Peyer's patch (tissue), 4 donors: Measurements from ENCODE around the gene ORAI2. TPM values are rescaled to one million over a fixed set of nuclear protein-coding genes. Genes with fewer than 3 reads are reported as not detected.

ENCODE experiments used
- DNase-seq, 3 donors: peaks; one replicate each; pipeline ENCODE4 v3.0.0-alpha.2; 2017 to 2019
- H3K27ac ChIP-seq, 4 donors: fragments of 200-600 bp; sonication (generic); one replicate each; pipeline ENCODE4 v1.5.1; 2016 to 2019
- H3K27me3 ChIP-seq, 2 donors: fragments of 200-600 bp; sonication (generic); one replicate each; pipeline ENCODE4 v1.5.1; 2019
- H3K36me3 ChIP-seq, 3 donors: fragments of 200-600 bp; sonication (generic); one replicate each; pipeline ENCODE4 v1.5.1; 2016 to 2019
- H3K4me1 ChIP-seq, 4 donors: fragments of 200-600 bp; sonication (generic); one replicate each; pipeline ENCODE4 v1.5.1; 2016 to 2019
- H3K4me3 ChIP-seq, 4 donors: fragments of 200-600 bp; sonication (generic); 1 replicate in 3 of 4; 2 replicates in 1 of 4; pipeline ENCODE4 v1.5.1; 2016 to 2019; ENCODE audit warnings: mild to moderate bottlenecking in 1 of 4
- H3K9me3 ChIP-seq, 4 donors: fragments of 200-600 bp; sonication (generic); one replicate each; pipeline ENCODE4 v1.5.1; 2016 to 2019; ENCODE audit warnings: mild to moderate bottlenecking in 1 of 4
- CTCF ChIP-seq, 6 experiments: fragments of 450-650 bp in 4 of 6; fragments of 200-600 bp in 2 of 6; sonication (generic) in 1 of 6; IDR thresholded peaks; one replicate each; pipeline ENCODE4 v1.5.1; 2017 to 2019; ENCODE audit warnings: antibody characterized with exemption in 6 of 6, mild to moderate bottlenecking in 3 of 6, moderate library complexity in 1 of 6
- POLR2A ChIP-seq, 2 donors: fragments of 450-650 bp; IDR thresholded peaks; one replicate each; pipeline ENCODE4 v1.5.1; 2017; ENCODE audit warnings: antibody characterized with exemption in 2 of 2, mild to moderate bottlenecking in 2 of 2, moderate library complexity in 2 of 2
- total RNA-seq, 4 donors: library from RNA; depleted of rRNA; stranded (reverse); fragments of >200 nt; gene quantifications; one replicate each; pipeline ENCODE4 v1.1.0, GENCODE V29; 2016

ORAI2 gene
- total RNA-seq, 4 donors from 2014 or later = 2.1 to 39.6 (median 4.2) TPM

DNA sequence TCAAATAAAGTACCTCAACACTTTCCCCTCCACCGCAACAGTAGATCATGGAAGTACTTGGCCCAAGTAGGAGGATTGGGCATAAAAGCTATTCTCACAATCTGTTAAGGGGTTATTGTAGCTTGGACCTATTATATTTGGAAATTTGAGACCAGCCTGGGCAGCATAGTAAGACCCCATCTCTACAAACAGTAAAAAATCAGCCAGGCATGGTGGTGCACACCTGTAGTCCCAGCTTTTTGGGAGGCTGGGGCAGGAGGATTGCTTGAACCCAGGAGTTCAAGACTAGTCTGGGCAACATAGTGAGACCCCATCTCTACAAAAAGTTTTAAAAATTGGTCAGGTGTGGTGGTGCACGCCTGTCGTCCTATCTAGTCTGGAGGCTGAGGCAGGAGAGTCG is 24.0 kb upstream of the ORAI2 start:
- Histone ChIP-seq H3K36me3 (peaks cover 0 to 79% (median 0%) of the 10 kb centered on the region in 3 donors), H3K4me1 (no peaks in the 10 kb centered on the region), H3K27ac (no peak overlapping the region), H3K4me3 (no peak overlapping the region), H3K9me3 (no peaks in the 10 kb centered on the region), H3K27me3 (no peaks in the 10 kb centered on the region)
- peak in 1 of 3 donors; percentile 13 for DNase-seq
- no peak for TF ChIP-seq CTCF (IDR thresholded peaks at IDR 0.05)
- TF ChIP-seq POLR2A (IDR thresholded peaks at IDR 0.05) = no peak

DNA sequence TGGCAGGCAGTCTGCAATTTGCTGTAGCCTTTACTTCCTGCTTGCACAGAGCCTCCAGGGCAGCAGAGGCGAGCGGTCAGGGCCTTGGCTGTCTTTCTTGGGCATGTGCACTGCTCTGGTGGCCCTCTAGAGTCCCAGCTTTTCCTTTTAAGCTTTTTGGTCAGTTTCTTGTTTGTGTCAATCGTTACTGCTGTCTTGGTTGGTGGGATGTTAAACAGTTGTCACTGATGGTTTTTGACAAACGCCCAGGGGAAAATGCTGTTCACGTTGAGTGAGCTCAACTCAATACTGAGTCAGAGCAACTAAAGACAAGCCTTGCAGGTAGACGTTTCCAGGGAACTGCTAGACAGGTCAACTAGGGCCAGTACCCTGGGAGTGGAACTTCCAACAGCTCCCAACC is 23.3 kb upstream of the ORAI2 start:
- Histone ChIP-seq H3K27me3 (no peaks in the 10 kb centered on the region), H3K36me3 (peaks cover 0 to 74% (median 0%) of the 10 kb centered on the region in 3 donors), H3K4me1 (peaks cover 0 to 3% (median 0%) of the 10 kb centered on the region in 4 donors), H3K27ac (no peak overlapping the region), H3K4me3 (no peak overlapping the region), H3K9me3 (no peaks in the 10 kb centered on the region)
- no peak for DNase-seq
- TF ChIP-seq CTCF (IDR thresholded peaks at IDR 0.05) (no peak), POLR2A (IDR thresholded peaks at IDR 0.05) (no peak)

DNA sequence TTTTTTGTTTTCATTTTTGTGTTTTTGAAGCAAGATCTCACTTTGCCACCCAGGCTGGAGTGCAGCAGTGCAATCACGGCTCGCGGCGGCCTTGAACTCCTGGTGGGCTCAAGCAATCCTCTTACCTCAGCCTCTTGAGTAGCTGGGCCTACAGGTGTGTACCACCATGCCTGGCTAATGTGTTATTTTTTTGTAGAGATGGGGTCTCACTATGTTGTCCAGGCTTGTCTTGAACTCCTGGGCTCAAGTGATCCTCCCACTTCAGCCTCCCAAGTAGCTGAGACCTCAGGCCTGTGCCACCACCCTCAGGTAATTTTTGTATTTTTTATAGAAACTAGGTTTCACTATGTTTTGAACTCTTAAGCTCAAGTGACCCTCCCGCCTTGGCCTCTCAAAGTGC is 22.5 kb upstream of the ORAI2 start:
- Histone ChIP-seq H3K4me3 (no peak overlapping the region), H3K4me1 (peaks cover 0 to 4% (median 0%) of the 10 kb centered on the region in 4 donors), H3K36me3 (peaks cover 0 to 74% (median 0%) of the 10 kb centered on the region in 3 donors), H3K9me3 (no peaks in the 10 kb centered on the region), H3K27ac (no peak overlapping the region), H3K27me3 (no peaks in the 10 kb centered on the region)
- no peak for TF ChIP-seq CTCF (IDR thresholded peaks at IDR 0.05)
- TF ChIP-seq POLR2A (IDR thresholded peaks at IDR 0.05) = no peak
- DNase-seq = no peak

- H3K9me3 ChIP-seq = no peaks in the 10 kb centered on the region
- no peaks in the 10 kb centered on the region for H3K27me3 ChIP-seq
- H3K4me3 ChIP-seq = no peak overlapping the region
- peak in 2 of 3 donors; percentile 62 to 75 for DNase-seq
- H3K27ac ChIP-seq = no peak overlapping the region
- peaks cover 0 to 65% (median 0%) of the 10 kb centered on the region in 3 donors for H3K36me3 ChIP-seq
- no peak for TF ChIP-seq POLR2A (IDR thresholded peaks at IDR 0.05)
- TF ChIP-seq CTCF (IDR thresholded peaks at IDR 0.05) = peak; percentile 37 to 52 (median 45)
- peaks cover 0 to 4% (median 1%) of the 10 kb centered on the region in 4 donors for H3K4me1 ChIP-seq
These were observed 20.8 kb upstream of the ORAI2 start for GRCh38 chr7:102412548-102412947.

- peaks cover 0 to 61% (median 0%) of the 10 kb centered on the region in 3 donors for H3K36me3 ChIP-seq
These were observed 20.3 kb upstream of the ORAI2 start for GRCh38 chr7:102413091-102413490.

More at GRCh38 chr7:102413091-102413490, 20.3 kb upstream of the ORAI2 start:
- no peak overlapping the region for H3K4me3 ChIP-seq
- no peaks in the 10 kb centered on the region for H3K27me3 ChIP-seq
- H3K27ac ChIP-seq = no peak overlapping the region
- no peaks in the 10 kb centered on the region for H3K9me3 ChIP-seq
- TF ChIP-seq CTCF (IDR thresholded peaks at IDR 0.05) = no peak
- TF ChIP-seq POLR2A (IDR thresholded peaks at IDR 0.05) = no peak
- H3K4me1 ChIP-seq = peaks cover 0 to 5% (median 2%) of the 10 kb centered on the region in 4 donors
- no peak for DNase-seq
